NCI-H2107 (cell line): Measurements from ENCODE around the gene GAMT.

Experiments used
- DNase-seq: peaks from one replicate; lab custom pipeline; 2025; lab: John Stamatoyannopoulos, UW

Gene GAMT

GRCh38 chr19:1418496-1418775 lies 17.1 kb upstream of the GAMT start:
- DNase-seq: no peak

GRCh38 chr19:1417681-1418495 lies 16.5 kb upstream of the GAMT start:
- no peak for DNase-seq

- no peak for DNase-seq
Observed at GRCh38 chr19:1417145-1417544, 15.8 kb upstream of the GAMT start.

GRCh38 chr19:1416014-1416841 lies 14.9 kb upstream of the GAMT start:
- DNase-seq: no peak

- no peak for DNase-seq
Observed at GRCh38 chr19:1412995-1413800, 11.9 kb upstream of the GAMT start.

GRCh38 chr19:1412323-1412923 lies 11.1 kb upstream of the GAMT start:
- no peak for DNase-seq

- DNase-seq: no peak
Observed at GRCh38 chr19:1411255-1412191, 10.2 kb upstream of the GAMT start.

GRCh38 chr19:1410789-1411188 lies 9.4 kb upstream of the GAMT start:
- DNase-seq: no peak

GRCh38 chr19:1410136-1410786 lies 8.9 kb upstream of the GAMT start:
- no peak for DNase-seq

GRCh38 chr19:1409204-1410005 lies 8.1 kb upstream of the GAMT start:
- no peak for DNase-seq

GRCh38 chr19:1408300-1409203 lies 7.2 kb upstream of the GAMT start:
- DNase-seq: no peak

- no peak for DNase-seq
Observed at GRCh38 chr19:1407528-1408299, 6.4 kb upstream of the GAMT start, which contains the start of gene DAZAP1. DAZAP1 (plus strand) TSS chr19:1407586; CDS start chr19:1407774, 188 bp downstream.

GRCh38 chr19:1406774-1407527 lies 5.6 kb upstream of the GAMT start:
- peak; percentile 97 for DNase-seq

- no peak for DNase-seq
Observed at GRCh38 chr19:1402411-1403070, 1.2 kb upstream of the GAMT start.

GRCh38 chr19:1401889-1402217 lies 511 bp upstream of the GAMT start:
- DNase-seq: no peak

- peak; percentile 35 for DNase-seq
Observed at GRCh38 chr19:1400281-1401137, 833 bp downstream of the GAMT start.
